Heart right ventricle (tissue), 16 donors: ENCODE measurements around the gene PLVAP. TPM values are rescaled to one million over a fixed set of nuclear protein-coding genes. Genes with fewer than 3 reads are reported as not detected.
A peak's percentile ranks its signal among the peaks of the same experiment; 100 is the strongest.
"Not testable (repeated sequence)": the region's sequence is repeated elsewhere in the genome, so short reads cannot be mapped to it uniquely, and the experiment has no call there.

Source experiments
- ATAC-seq, 8 donors: fragments of 200-7000 bp; cut with Tn5 transposase; one replicate each; pipeline ENCODE4 v1.9.1; 2020; ENCODE audit warnings: mild to moderate bottlenecking in 8 of 8, moderate library complexity in 8 of 8, moderate number of reproducible peaks in 1 of 8
- DNase-seq, 2 donors: peaks; one replicate each; pipeline ENCODE4 v3.0.0-alpha.2; 2020
- H3K27ac ChIP-seq, 10 donors: fragments of 200-600 bp; sonication (generic) in 2 of 10; one replicate each; pipeline versions ENCODE4 v1.5.0 to v1.8.0; 2020 to 2022; ENCODE audit warnings: mild to moderate bottlenecking in 3 of 10
- H3K27me3 ChIP-seq, 7 donors: fragments of 200-600 bp; one replicate each; pipeline ENCODE4 v1.8.0; 2021 to 2022; ENCODE audit warnings: mild to moderate bottlenecking in 2 of 7
- H3K36me3 ChIP-seq, 9 donors: fragments of 200-600 bp; sonication (generic) in 1 of 9; one replicate each; pipeline versions ENCODE4 v1.5.0 to v1.8.0; 2020 to 2022; ENCODE audit warnings: mild to moderate bottlenecking in 2 of 9
- H3K4me1 ChIP-seq, 9 donors: fragments of 200-600 bp; sonication (generic) in 1 of 9; one replicate each; pipeline versions ENCODE4 v1.5.0 to v1.8.0; 2020 to 2022; ENCODE audit warnings: mild to moderate bottlenecking in 4 of 9
- H3K4me3 ChIP-seq, 10 donors: fragments of 200-600 bp; sonication (generic) in 2 of 10; one replicate each; pipeline versions ENCODE4 v1.5.0 to v1.8.0; 2020 to 2022; ENCODE audit warnings: mild to moderate bottlenecking in 7 of 10, moderate library complexity in 2 of 10
- H3K9me3 ChIP-seq, 11 donors: fragments of 200-600 bp in 10 of 11; sonication (generic) in 2 of 11; one replicate each; pipeline versions ENCODE4 v1.5.0 to v1.8.0; 2013 to 2022; ENCODE audit warnings: mild to moderate bottlenecking in 2 of 11, control low read depth in 1 of 11, moderate library complexity in 1 of 11
- CTCF ChIP-seq, 9 donors: fragments of 200-600 bp; sonication (generic) in 2 of 9; IDR thresholded peaks; one replicate each; pipeline versions ENCODE4 v1.5.0 to v1.8.0; 2021 to 2022; ENCODE audit warnings: antibody characterized with exemption in 9 of 9, mild to moderate bottlenecking in 5 of 9, moderate library complexity in 1 of 9
- WGBS, 2 donors: extraction: QIAGEN DNeasy Blood & Tissue Kit; methylation state at CpG; one replicate each; pipeline ENCODE4 v1.1.7; 2013; ENCODE audit warnings: inconsistent platforms in 1 of 2; 5-methylcytosine and 5-hydroxymethylcytosine counted together
- intact Hi-C, 10 donors: fragments of 100-400 bp; cut with DNase I; formaldehyde crosslinking; loops; one replicate each; pipeline versions ENCODE4 v1.11.1 to v1.14.2; 2022
- polyA plus RNA-seq, 2 donors: library from polyadenylated mRNA; stranded (reverse); fragments of 200-250 nt; gene quantifications; one replicate each; pipeline ENCODE4 v1.2.3, GENCODE V29; 2013
- total RNA-seq, 10 donors: library from RNA; stranded (reverse); fragmentation: NEBNext Ultra II Directional in 3 of 10; extraction: Animal tissue kit (Norgen Biotek cat#: 25700) in 3 of 10; gene quantifications; one replicate each; pipeline versions ENCODE4 v1.2.1 to v1.2.4, GENCODE V29; 2021 to 2023
- donor health status: Arrhythmogenic right ventricular cardiomyopathy.
- donor health status: ischemic (EF 13 %, LVEDD 7.1; RV severe dilation, severe dysfunction).
- donor health status: healthy with polysubstance abuse.
- donor health status: DM: no; HTN: yes; CAD: no.
- donor health status: DM: no; HTN: no; CAD: no.
- donor health status: ischemic (EF 25% LVEDD 6.9; RV normal size, moderate dysfunction).
- donor health status: ischemic (EF 25% LVEDD 5.7; RV mildly dilated, moderate dysfunction).
- donor health status: healthy.
- donor health status: DM: yes; HTN: yes; CAD: no.
- donor health status: Ischemic cardiomyopathy.
- donor health status: ischemic (EF 35%, LVEDD 5.7; RV mildly dilated, moderate dysfunction).
- donor health status: nonischemic (EF 11% LVEDD 7.7; RV severe dilation, severe dysfunction).
- donor health status: DM: yes; HTN: yes; CAD: no.
- donor health status: PGD.
- donor health status: ischemic (EF 29% LVEDD 5.4; RV normal size, mild dysfunction).
- donor health status: nonischemic (EF 23%, LVEDD 6.1; RV moderate dilation, normal function).

The PLVAP gene
- total and polyA plus RNA-seq, 12 donors = 7.5 to 74.9 (median 24.5) TPM

- Histone ChIP-seq H3K27me3 (peaks cover 0 to 9% (median 0%) of the 10 kb centered on the region in 7 donors), H3K9me3 (peaks cover 0 to 4% (median 0%) of the 10 kb centered on the region in 11 donors), H3K4me3 (no peak overlapping the region), H3K4me1 (peaks cover 0 to 43% (median 28%) of the 10 kb centered on the region in 9 donors), H3K27ac (no peak overlapping the region), H3K36me3 (no peaks in the 10 kb centered on the region)
- TF ChIP-seq CTCF (IDR thresholded peaks at IDR 0.05) = no peak
- no peak for DNase-seq
- 71 to 73% methylated on average over 13 of the region's 13 CpGs for WGBS, 2 donors
- no peak for ATAC-seq
- intact Hi-C loops = no loop called here
Observed at GRCh38 chr19:17378271-17378670, 1.1 kb upstream of the PLVAP start.

- Histone ChIP-seq H3K4me3 (no peak overlapping the region), H3K27me3 (no peaks in the 10 kb centered on the region), H3K4me1 (peaks cover 0 to 13% (median 0%) of the 10 kb centered on the region in 9 donors), H3K27ac (peak overlapping the region in 1 of 10 donors; percentile 49), H3K9me3 (no peaks in the 10 kb centered on the region), H3K36me3 (no peaks in the 10 kb centered on the region)
- DNase-seq (no peak), ATAC-seq (peak in 6 of 8 donors; percentile 39 to 76 (median 60))
- intact Hi-C loops = no loop called here
- no peak for TF ChIP-seq CTCF (IDR thresholded peaks at IDR 0.05)
- 31 to 41% methylated on average over 8 of the region's 8 CpGs for WGBS, 2 donors
Observed at GRCh38 chr19:17370026-17370587, 7.0 kb downstream of the PLVAP start.

- intact Hi-C loops = no loop called here
- TF ChIP-seq CTCF (IDR thresholded peaks at IDR 0.05) = no peak
- Histone ChIP-seq H3K4me3 (no peak overlapping the region), H3K36me3 (no peaks in the 10 kb centered on the region), H3K9me3 (no peaks in the 10 kb centered on the region), H3K27ac (no peak overlapping the region), H3K4me1 (peaks cover 0 to 10% (median 0%) of the 10 kb centered on the region in 9 donors), H3K27me3 (no peaks in the 10 kb centered on the region)
- no peak for ATAC-seq
- DNase-seq = no peak
- WGBS, 2 donors = 95 to 97% methylated on average over 22 of the region's 22 CpGs
Observed at GRCh38 chr19:17365361-17365760, 11.8 kb downstream of the PLVAP start.

GRCh38 chr19:17363852-17364605, 13.1 kb downstream of the PLVAP start:
- WGBS, 2 donors = 90 to 96% methylated on average over 20 of the region's 20 CpGs
- H3K27ac ChIP-seq, intact Hi-C loops, H3K9me3 ChIP-seq, DNase-seq, ATAC-seq, H3K27me3 ChIP-seq, H3K4me3 ChIP-seq, H3K4me1 ChIP-seq, H3K36me3 ChIP-seq: not testable (repeated sequence)
